ENCODE measurements around the gene PPP1R18. TPM values are rescaled to one million over a fixed set of nuclear protein-coding genes. Genes with fewer than 3 reads are reported as not detected.
A peak's percentile ranks its signal among the peaks of the same experiment; 100 is the strongest.

The PPP1R18 gene
- polyA plus RNA-seq, 4 donors: 32.3 to 40.7 (median 37.6) TPM

DNA sequence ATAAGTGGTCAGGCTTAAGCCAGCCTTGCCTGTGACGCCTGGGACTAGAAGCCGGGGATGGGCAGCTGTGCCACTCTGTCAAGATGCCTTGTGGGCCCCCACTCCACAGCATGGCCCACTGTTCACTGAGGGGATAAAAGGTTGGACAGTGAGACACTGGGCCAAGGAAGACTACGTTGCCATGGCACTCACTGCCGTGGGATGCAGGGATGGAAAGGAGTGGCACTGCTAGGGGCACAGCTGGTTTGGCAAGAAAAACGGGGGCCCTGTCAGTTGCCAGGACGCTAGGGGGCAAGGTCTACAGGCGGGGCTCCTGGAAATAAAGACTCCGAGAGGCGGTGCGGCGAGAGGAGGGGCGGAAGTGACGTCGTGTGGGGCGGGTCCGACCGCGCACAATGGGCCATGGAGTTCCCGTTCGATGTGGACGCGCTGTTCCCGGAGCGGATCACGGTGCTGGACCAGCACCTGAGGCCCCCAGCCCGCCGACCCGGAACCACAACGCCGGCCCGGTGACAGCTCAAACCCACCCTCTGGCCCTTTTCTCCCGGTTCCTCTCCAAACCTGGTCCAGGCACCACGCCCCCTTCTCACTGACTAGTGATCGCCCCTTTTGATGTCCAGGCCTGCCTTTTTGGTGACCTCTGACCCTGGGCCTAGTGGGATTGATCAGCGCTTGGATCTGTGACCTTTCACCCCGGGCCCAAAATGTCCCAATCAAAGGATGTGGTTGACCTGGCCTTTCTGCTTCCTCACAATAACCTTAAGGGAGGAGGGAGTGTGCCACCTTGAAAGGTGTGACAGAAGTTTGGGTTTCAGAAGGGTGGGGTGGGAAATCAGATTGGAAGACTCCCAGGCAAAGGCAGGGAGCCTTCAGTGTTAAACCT is 59.7 kb downstream of the PPP1R18 start, which contains the start of gene ATAT1:
TSS of gene ATAT1 (plus strand) at position 391 of the 883 bp plus-strand sequence.
- DNase-seq (ENCODE audit: low read depth in 4 of 4, low spot score in 2 of 4): peak in 2 of 4 donors; percentile 74 to 79

Other genes starting within 250 kb of the PPP1R18 start
- gene HLA-E, start 197.1 kb downstream of the PPP1R18 start, polyA plus RNA-seq (ENCODE audit: insufficient read length in 4 of 4): 100 to 1,000 TPM in 3 of 4 donors, 10 to 100 TPM in 1; 94.3 to 137 (median 116) TPM
- gene GNL1, start 130.2 kb downstream of the PPP1R18 start, polyA plus RNA-seq (ENCODE audit: insufficient read length in 4 of 4): 100 to 1,000 TPM in 2 of 4 donors, 10 to 100 TPM in 2; 82.4 to 106 (median 101) TPM
- 10 to 100 TPM; 26.7 to 41.2 (median 34.1) TPM for gene PRR3, start 129.3 kb downstream of the PPP1R18 start, polyA plus RNA-seq (ENCODE audit: insufficient read length in 4 of 4)
- gene ABCF1, start 115.2 kb downstream of the PPP1R18 start, polyA plus RNA-seq (ENCODE audit: insufficient read length in 4 of 4): 10 to 100 TPM; 66.8 to 79.0 (median 71.5) TPM
- 10 to 100 TPM; 48.9 to 65.6 (median 52.5) TPM for gene PPP1R10, start 69.4 kb downstream of the PPP1R18 start, polyA plus RNA-seq (ENCODE audit: insufficient read length in 4 of 4)
- gene MRPS18B, start 68.8 kb downstream of the PPP1R18 start, polyA plus RNA-seq (ENCODE audit: insufficient read length in 4 of 4): 10 to 100 TPM; 58.9 to 66.8 (median 62.2) TPM
- 10 to 100 TPM; 26.8 to 67.5 (median 48.3) TPM for gene ATAT1, start 59.8 kb downstream of the PPP1R18 start, polyA plus RNA-seq (ENCODE audit: insufficient read length in 4 of 4)
- 10 to 100 TPM; 18.1 to 28.9 (median 24.8) TPM for gene C6orf136, start 39.5 kb downstream of the PPP1R18 start, polyA plus RNA-seq (ENCODE audit: insufficient read length in 4 of 4)
- gene DHX16, start 13.6 kb downstream of the PPP1R18 start, polyA plus RNA-seq (ENCODE audit: insufficient read length in 4 of 4): 10 to 100 TPM; 38.7 to 54.4 (median 44.6) TPM
- 10 to 100 TPM; 30.0 to 44.4 (median 36.6) TPM for gene NRM, start 4.3 kb upstream of the PPP1R18 start, polyA plus RNA-seq (ENCODE audit: insufficient read length in 4 of 4)
- gene MDC1, start 30.6 kb upstream of the PPP1R18 start, polyA plus RNA-seq (ENCODE audit: insufficient read length in 4 of 4): 10 to 100 TPM; 32.7 to 55.5 (median 43.6) TPM
- gene TUBB, start 33.7 kb upstream of the PPP1R18 start, polyA plus RNA-seq (ENCODE audit: insufficient read length in 4 of 4): 1,000 to 10,000 TPM; 1,069 to 1,330 (median 1,244) TPM
- 100 to 1,000 TPM; 141 to 148 (median 146) TPM for gene FLOT1, start 56.0 kb upstream of the PPP1R18 start, polyA plus RNA-seq (ENCODE audit: insufficient read length in 4 of 4)
- 10 to 100 TPM; 19.0 to 29.8 (median 22.9) TPM for gene IER3, start 57.9 kb upstream of the PPP1R18 start, polyA plus RNA-seq (ENCODE audit: insufficient read length in 4 of 4)
- gene DDR1, start 197.9 kb upstream of the PPP1R18 start, polyA plus RNA-seq (ENCODE audit: insufficient read length in 4 of 4): 100 to 1,000 TPM; 141 to 222 (median 177) TPM
- 10 to 100 TPM; 35.3 to 60.7 (median 45.6) TPM for gene GTF2H4, start 221.6 kb upstream of the PPP1R18 start, polyA plus RNA-seq (ENCODE audit: insufficient read length in 4 of 4)
- 10 to 100 TPM; 28.6 to 54.8 (median 40.8) TPM for gene VARS2, start 227.6 kb upstream of the PPP1R18 start, polyA plus RNA-seq (ENCODE audit: insufficient read length in 4 of 4)
- gene SFTA2, start 245.5 kb upstream of the PPP1R18 start, polyA plus RNA-seq (ENCODE audit: insufficient read length in 4 of 4): 1 to 10 TPM in 3 of 4 donors, under 1 TPM in 1; 0.95 to 1.3 (median 1.1) TPM

Measured in left renal cortex interstitium (tissue), 4 donors.